HFFc6 (cell line): ENCODE measurements around the gene EXOC3L1. TPM values are rescaled to one million over a fixed set of nuclear protein-coding genes. Genes with fewer than 3 reads are reported as not detected.

ENCODE experiments used
- DNase-seq: peaks from one replicate; pipeline ENCODE4 v3.0.0-alpha.2; 2018
- H3K27ac Mint-ChIP-seq: 2 replicates; pipeline ENCODE4 v1.8.0; 2020; ENCODE audit warnings: mild to moderate bottlenecking, mixed read lengths
- H3K27me3 Mint-ChIP-seq: 2 replicates; pipeline ENCODE4 v1.8.0; 2021; ENCODE audit warnings: mild to moderate bottlenecking, moderate library complexity, mixed read lengths; ENCODE audit not compliant: insufficient read depth
- H3K36me3 Mint-ChIP-seq: 2 replicates; pipeline ENCODE4 v1.8.0; 2021; ENCODE audit warnings: low read depth, mixed read lengths
- H3K4me1 Mint-ChIP-seq: 2 replicates; pipeline ENCODE4 v1.8.0; 2020; ENCODE audit warnings: low read depth, mixed read lengths
- H3K4me3 Mint-ChIP-seq: 2 replicates; pipeline ENCODE4 v1.8.0; 2020; ENCODE audit warnings: mild to moderate bottlenecking, moderate library complexity, mixed read lengths
- H3K9me3 Mint-ChIP-seq: 2 replicates; pipeline ENCODE4 v1.8.0; 2020; ENCODE audit warnings: mild to moderate bottlenecking, mixed read lengths
- total RNA-seq, 6 experiments: library from RNA; stranded (reverse); fragmentation: NEBNext Ultra II Directional; extraction: Animal tissue kit (Norgen Biotek cat#: 25700); gene quantifications; 2 replicates in 1 of 6; 3 replicates in 5 of 6; pipeline ENCODE4 v1.2.3, GENCODE V29; 2021
- TF ChIP-seq, protein P1 (sequence below): fragments of 200-600 bp; sonication (generic); IDR thresholded peaks from 2 replicates; pipeline ENCODE4 v1.5.0; 2021; ENCODE audit warnings: antibody characterized with exemption, mild to moderate bottlenecking

EXOC3L1 gene
- total RNA-seq, 6 experiments from 2014 or later: 0.18 TPM; not detected in 5

DNA sequence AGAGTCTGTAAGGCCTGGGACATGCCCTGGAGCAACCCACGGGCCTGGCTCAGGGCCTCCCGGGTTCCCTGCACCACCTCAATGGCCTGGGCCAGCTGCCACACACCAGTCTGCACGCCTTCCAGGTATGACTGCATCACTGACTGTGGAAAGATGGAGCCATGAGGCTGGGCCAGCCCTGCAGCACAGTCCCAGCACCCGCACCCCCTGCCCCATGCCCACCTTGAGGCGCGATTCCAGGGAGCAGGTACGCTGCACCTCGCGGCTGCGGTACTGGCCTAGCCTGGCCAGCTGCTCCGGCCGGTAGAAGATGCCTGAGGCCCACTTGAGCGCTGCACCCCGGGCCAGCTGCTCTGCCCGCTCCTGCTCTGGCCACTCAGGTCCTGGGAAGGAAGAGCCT, 1.1 kb downstream of the EXOC3L1 start:
- Mint-ChIP-seq H3K36me3 (peaks cover 13% of the 10 kb centered on the region), H3K4me1 (peaks cover 50% of the 10 kb centered on the region), H3K4me3 (no peak overlapping the region), H3K27me3 (peaks cover 3% of the 10 kb centered on the region), H3K9me3 (no peaks in the 10 kb centered on the region), H3K27ac (no peak overlapping the region)
- no peak for DNase-seq
- TF ChIP-seq, protein P1, sequence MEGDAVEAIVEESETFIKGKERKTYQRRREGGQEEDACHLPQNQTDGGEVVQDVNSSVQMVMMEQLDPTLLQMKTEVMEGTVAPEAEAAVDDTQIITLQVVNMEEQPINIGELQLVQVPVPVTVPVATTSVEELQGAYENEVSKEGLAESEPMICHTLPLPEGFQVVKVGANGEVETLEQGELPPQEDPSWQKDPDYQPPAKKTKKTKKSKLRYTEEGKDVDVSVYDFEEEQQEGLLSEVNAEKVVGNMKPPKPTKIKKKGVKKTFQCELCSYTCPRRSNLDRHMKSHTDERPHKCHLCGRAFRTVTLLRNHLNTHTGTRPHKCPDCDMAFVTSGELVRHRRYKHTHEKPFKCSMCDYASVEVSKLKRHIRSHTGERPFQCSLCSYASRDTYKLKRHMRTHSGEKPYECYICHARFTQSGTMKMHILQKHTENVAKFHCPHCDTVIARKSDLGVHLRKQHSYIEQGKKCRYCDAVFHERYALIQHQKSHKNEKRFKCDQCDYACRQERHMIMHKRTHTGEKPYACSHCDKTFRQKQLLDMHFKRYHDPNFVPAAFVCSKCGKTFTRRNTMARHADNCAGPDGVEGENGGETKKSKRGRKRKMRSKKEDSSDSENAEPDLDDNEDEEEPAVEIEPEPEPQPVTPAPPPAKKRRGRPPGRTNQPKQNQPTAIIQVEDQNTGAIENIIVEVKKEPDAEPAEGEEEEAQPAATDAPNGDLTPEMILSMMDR: no peak

DNA sequence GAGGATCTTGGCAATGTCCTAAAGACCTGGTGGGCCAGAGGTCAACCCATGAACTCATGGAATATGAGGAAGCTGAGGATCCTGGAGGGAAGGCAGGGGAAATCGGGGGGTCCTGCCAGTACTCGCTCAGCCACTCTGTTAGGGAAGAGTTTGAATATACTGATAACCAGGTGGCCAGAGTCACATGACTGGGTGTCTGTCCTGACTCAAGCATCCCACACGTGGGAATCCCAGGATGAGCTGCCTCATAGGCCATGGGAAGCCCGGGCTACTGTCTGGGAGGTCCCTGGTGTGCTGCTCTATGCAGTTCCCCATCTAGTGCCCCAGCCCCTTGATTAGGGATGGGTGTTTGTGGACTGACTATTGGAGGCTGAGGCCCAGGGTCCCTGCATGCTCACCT, 1.6 kb downstream of the EXOC3L1 start:
- no peaks in the 10 kb centered on the region for H3K9me3 Mint-ChIP-seq
- no peak overlapping the region for H3K4me3 Mint-ChIP-seq
- no peak for DNase-seq
- H3K36me3 Mint-ChIP-seq: peaks cover 9% of the 10 kb centered on the region
- TF ChIP-seq, protein P1: no peak
- peaks cover 3% of the 10 kb centered on the region for H3K27me3 Mint-ChIP-seq
- no peak overlapping the region for H3K27ac Mint-ChIP-seq
- H3K4me1 Mint-ChIP-seq: peaks cover 45% of the 10 kb centered on the region

DNA sequence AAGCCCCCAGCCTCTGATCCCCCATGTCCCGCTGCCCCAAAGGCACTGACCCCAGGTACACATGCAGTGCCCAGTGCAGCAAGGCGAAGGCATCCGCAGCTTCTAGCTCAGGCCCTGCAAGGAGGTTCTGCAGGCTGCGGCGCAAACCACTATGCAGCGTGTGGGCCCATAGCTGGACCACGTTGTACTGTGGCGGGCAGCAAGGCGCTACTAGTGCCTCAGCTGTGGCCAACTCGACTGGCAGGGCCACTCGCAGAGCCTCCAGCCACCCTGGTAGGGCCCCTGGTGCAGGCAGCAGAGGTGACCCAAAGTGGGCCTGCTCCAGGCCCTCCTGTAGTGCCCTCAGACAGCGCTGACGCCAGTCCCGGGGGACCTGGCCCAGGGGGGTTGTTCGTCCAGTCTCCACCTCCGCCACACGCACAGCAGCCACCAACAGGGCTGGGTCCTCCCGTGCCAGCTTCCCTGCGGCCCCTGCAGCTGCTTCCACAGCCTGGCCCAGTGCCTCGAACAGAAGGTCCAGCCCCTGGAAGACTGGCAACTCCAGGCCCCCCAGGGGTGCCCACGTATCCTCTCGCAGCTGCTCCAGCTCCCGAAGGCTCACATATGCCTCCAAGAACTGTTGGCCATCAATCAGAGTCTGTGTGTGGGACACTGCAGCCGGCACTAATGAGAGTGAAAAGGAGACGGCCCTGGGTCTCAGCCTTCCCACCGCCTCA, 2.6 kb downstream of the EXOC3L1 start:
- Mint-ChIP-seq H3K4me1 (peaks cover 36% of the 10 kb centered on the region), H3K9me3 (no peaks in the 10 kb centered on the region), H3K27ac (no peak overlapping the region), H3K27me3 (peaks cover 3% of the 10 kb centered on the region), H3K36me3 (no peaks in the 10 kb centered on the region; the same call in 1 of the 2 replicates), H3K4me3 (no peak overlapping the region)
- DNase-seq: no peak
- TF ChIP-seq, protein P1: no peak

DNA sequence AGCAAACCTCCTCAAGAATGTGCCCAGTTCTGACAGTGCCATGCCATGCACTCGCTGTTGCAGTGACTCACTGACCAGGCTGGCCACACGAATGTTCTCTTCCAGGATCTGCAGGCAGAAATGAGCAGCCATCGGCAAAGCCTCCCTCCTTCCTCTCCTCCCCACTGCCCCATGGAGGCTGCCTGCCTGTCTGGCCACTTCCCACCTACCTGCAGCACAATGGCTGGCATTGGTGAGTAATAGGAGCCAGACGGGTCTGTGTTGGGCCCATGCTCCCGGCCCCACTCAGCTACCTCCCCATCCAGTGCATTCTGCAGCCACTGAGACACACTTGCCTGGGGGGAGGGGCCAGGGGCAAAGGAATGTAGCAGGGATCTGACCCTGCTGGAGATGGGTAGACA, 3.4 kb downstream of the EXOC3L1 start:
- DNase-seq: peak; percentile 64
- Mint-ChIP-seq H3K36me3 (no peaks in the 10 kb centered on the region), H3K9me3 (no peaks in the 10 kb centered on the region), H3K27me3 (peaks cover 3% of the 10 kb centered on the region), H3K4me3 (peak overlapping the region; percentile 21; the same call in 1 of the 2 replicates), H3K4me1 (peaks cover 33% of the 10 kb centered on the region), H3K27ac (peak overlapping the region; percentile 10; the same call in 1 of the 2 replicates)
- TF ChIP-seq, protein P1: no peak

DNA sequence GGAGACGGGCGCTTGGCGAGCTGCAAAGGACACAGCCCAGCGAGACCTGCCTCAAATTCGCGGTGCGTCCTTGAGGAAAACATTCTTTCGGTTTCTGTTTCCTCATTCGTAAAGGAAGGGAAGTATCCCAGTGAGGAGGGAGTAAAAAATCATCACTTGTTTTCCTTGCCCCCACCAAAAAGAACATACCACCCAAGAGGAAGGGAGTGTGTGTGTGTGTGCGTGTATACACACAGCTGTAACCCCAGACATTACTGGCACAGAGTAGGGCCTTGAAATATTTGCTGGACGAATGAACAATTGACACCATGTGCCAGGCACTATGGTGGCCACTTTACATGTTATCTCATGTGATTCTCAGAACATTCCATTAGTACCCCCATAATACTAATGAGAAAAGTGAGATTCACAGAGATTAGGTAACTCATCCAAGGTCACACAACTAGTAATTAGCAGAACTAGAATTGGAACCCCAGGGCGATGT, 4.2 kb downstream of the EXOC3L1 start:
- peaks cover 3% of the 10 kb centered on the region for H3K27me3 Mint-ChIP-seq
- TF ChIP-seq, protein P1: peak; percentile 31
- peaks cover 28% of the 10 kb centered on the region for H3K4me1 Mint-ChIP-seq
- peak overlapping the region; percentile 78 for H3K4me3 Mint-ChIP-seq
- DNase-seq: no peak
- H3K36me3 Mint-ChIP-seq: no peaks in the 10 kb centered on the region
- H3K9me3 Mint-ChIP-seq: no peaks in the 10 kb centered on the region
- H3K27ac Mint-ChIP-seq: peak overlapping the region; percentile 50; the same call in 1 of the 2 replicates
